K562 (cell line): ENCODE data around the gene CIB1. TPM values are rescaled to one million over a fixed set of nuclear protein-coding genes. Genes with fewer than 3 reads are reported as not detected.

Source experiments
- ELF1 ChIP-seq: fragments of 200-800 bp; sonication (Bioruptor generic); IDR thresholded peaks from 2 replicates; pipeline ENCODE4 v1.6.1; 2016; ENCODE audit warnings: missing genetic modification characterization, missing compliant biosample characterization
- HCFC1 ChIP-seq: IDR thresholded peaks from 2 replicates; pipeline ENCODE4 v1.6.1; 2012; ENCODE audit warnings: low read depth, low read length, improper control_type of control experiment
- NONO ChIP-seq, 2 experiments: fragments of 200-400 bp in 1 of 2; fragments of 450-650 bp in 1 of 2; formaldehyde crosslinking in 1 of 2; IDR thresholded peaks; 2 replicates each; pipeline ENCODE4 v1.6.1; 2017; ENCODE audit warnings: low read depth in 2 of 2, mild to moderate bottlenecking in 2 of 2, moderate library complexity in 2 of 2, low read length in 1 of 2
- POLR2AphosphoS2 ChIP-seq: IDR thresholded peaks from 2 replicates; pipeline ENCODE4 v1.6.1; 2012; ENCODE audit warnings: low read length, improper control_type of control experiment
- POLR2AphosphoS5 ChIP-seq: IDR thresholded peaks from 2 replicates; pipeline ENCODE4 v1.6.1; 2011; ENCODE audit warnings: mild to moderate bottlenecking, low read depth, low read length, moderate library complexity; ENCODE audit not compliant: control insufficient read depth, insufficient read depth
- POLR3A ChIP-seq: IDR thresholded peaks from 2 replicates; pipeline ENCODE4 v1.6.1; 2011; ENCODE audit warnings: borderline replicate concordance, mild to moderate bottlenecking, moderate library complexity; ENCODE audit not compliant: insufficient read length, insufficient read depth; ENCODE audit errors: extremely low read depth
- ZNF175 ChIP-seq: fragments of 200-800 bp; sonication (Bioruptor generic); IDR thresholded peaks from 2 replicates; pipeline ENCODE4 v1.6.1; 2016; ENCODE audit warnings: low read depth, mild to moderate bottlenecking, missing genetic modification characterization, missing compliant biosample characterization
- ZNF239 ChIP-seq: fragments of 250-450 bp; sonication (Bioruptor Pico); IDR thresholded peaks from 2 replicates; pipeline ENCODE4 v1.4.0; 2020; ENCODE audit warnings: mild to moderate bottlenecking
- polyA plus RNA-seq, 8 experiments: library from polyadenylated mRNA; depleted of rRNA in 4 of 8; stranded (reverse) in 5 of 8; unstranded in 3 of 8; fragments of >200 nt; fragmentation: Nextera tagmentation in 2 of 8; fragmentation: Illumina TruSeq in 1 of 8; extraction: Ambion mirVana in 2 of 8; extraction: Trizol in 1 of 8; gene quantifications; 2 replicates each; pipeline versions ENCODE4 v1.2.1 to v1.2.3, GENCODE V29; 2011 to 2014; ENCODE audit warnings: inconsistent platforms in 1 of 8, missing spikeins in 1 of 8
- total RNA-seq, 7 experiments: library from RNA; depleted of rRNA in 6 of 7; stranded (reverse); fragments of >200 nt in 6 of 7; fragmentation: Illumina TruSeq in 2 of 7; extraction: Trizol in 2 of 7; gene quantifications; 2 replicates each; pipeline versions ENCODE4 v1.2.1 to v1.2.3, GENCODE V29; 2011 to 2021; ENCODE audit warnings: low replicate concordance in 1 of 7
- TF ChIP-seq, protein P1 (sequence below): fragments of 250-450 bp; sonication (Bioruptor Pico); IDR thresholded peaks from 2 replicates; pipeline ENCODE4 v1.4.0; 2020; ENCODE audit warnings: mild to moderate bottlenecking
- TF ChIP-seq, protein P2 (sequence below): IDR thresholded peaks from 2 replicates; pipeline ENCODE4 v1.6.1; 2012; ENCODE audit warnings: low read depth, low read length, improper control_type of control experiment, borderline replicate concordance
- TF ChIP-seq, protein P3 (sequence below), 2 experiments: fragments of 450-650 bp; conservative IDR thresholded peaks; 2 replicates each; pipeline ENCODE4 v1.6.1; 2017; ENCODE audit warnings: mild to moderate bottlenecking in 2 of 2, moderate library complexity in 2 of 2
- TF ChIP-seq, protein P4 (sequence below): fragments of 200-400 bp; formaldehyde crosslinking; IDR thresholded peaks from 2 replicates; pipeline ENCODE4 v1.6.1; 2017; ENCODE audit warnings: mild to moderate bottlenecking, low read depth, low read length, moderate library complexity
- TF ChIP-seq, protein P5 (sequence below): fragments of 250-450 bp; sonication (Bioruptor Pico); IDR thresholded peaks from 2 replicates; pipeline ENCODE4 v1.8.0; 2022; ENCODE audit warnings: moderate library complexity, mild to moderate bottlenecking, inconsistent platforms
- TF ChIP-seq, protein P6 (sequence below): sonication (generic); formaldehyde crosslinking; IDR thresholded peaks from 2 replicates; pipeline ENCODE4 v1.8.1; 2023; ENCODE audit warnings: mild to moderate bottlenecking, missing genetic modification reagents, moderate library complexity

Gene CIB1
- total and polyA plus RNA-seq, 9 of the 15 experiments (the other 6 are each of a cell fraction or from before 2014, with no cell fraction given) = 14.9 to 136 (median 64.5) TPM

DNA sequence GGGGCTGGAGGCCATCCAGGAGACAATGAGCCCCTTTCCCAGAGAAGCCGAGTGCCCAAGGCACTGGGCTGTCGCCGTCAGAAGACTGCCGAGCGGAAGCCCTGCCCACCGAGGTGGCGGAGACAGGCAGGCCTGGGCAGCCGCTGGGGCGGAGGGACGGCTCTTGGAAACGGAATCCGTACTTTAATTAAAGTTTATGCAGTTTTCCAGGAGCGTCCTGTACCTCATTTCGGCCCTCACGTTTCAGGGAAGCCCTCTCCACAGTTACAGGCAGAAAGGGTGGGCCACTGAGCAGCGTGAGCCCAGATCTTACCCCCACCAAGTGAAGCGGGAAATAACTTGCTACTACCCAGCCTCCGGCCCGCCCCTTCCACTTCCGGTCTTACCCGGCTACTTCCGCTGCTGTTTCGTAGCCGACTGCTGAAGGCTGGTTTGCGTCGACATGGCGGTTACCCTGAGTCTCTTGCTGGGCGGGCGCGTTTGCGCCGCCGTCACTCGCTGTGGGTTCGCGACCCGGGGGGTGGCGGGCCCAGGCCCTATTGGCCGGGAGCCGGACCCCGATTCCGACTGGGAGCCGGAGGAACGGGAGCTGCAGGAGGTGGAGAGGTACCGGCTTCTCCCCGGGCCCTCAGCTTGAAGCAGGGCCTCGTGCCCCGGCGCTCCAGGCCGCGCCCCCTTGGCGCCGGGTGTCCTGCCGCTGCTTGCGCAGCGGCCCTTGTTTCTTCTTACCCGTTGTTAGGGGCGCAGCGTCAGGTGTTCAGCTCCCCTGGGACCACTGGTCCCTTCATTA, 31.7 kb upstream of the CIB1 start, which contains the start of gene NGRN (continued):
- TF ChIP-seq, protein P1, sequence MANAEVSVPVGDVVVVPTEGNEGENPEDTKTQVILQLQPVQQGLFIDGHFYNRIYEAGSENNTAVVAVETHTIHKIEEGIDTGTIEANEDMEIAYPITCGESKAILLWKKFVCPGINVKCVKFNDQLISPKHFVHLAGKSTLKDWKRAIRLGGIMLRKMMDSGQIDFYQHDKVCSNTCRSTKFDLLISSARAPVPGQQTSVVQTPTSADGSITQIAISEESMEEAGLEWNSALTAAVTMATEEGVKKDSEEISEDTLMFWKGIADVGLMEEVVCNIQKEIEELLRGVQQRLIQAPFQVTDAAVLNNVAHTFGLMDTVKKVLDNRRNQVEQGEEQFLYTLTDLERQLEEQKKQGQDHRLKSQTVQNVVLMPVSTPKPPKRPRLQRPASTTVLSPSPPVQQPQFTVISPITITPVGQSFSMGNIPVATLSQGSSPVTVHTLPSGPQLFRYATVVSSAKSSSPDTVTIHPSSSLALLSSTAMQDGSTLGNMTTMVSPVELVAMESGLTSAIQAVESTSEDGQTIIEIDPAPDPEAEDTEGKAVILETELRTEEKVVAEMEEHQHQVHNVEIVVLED (CRISPR knock-in tag) = no peak
- TF ChIP-seq ZNF239 (CRISPR knock-in tag) (no peak), POLR2AphosphoS2 (peak; percentile 84; the same call in 1 of the 2 replicates), POLR3A (no peak), ZNF175 (CRISPR knock-in tag) (peak; percentile 78), HCFC1 (no peak; the same call in none of the 2 replicates), NONO (IDR thresholded peaks at IDR 0.05; ENCODE audit: low read depth in 2 of 2, low read length in 1 of 2) (no peak; a peak in 1 of 4 replicates), ELF1 (tag) (peak; percentile 83), POLR2AphosphoS5 (peak; percentile 94)
- TF ChIP-seq, protein P2, sequence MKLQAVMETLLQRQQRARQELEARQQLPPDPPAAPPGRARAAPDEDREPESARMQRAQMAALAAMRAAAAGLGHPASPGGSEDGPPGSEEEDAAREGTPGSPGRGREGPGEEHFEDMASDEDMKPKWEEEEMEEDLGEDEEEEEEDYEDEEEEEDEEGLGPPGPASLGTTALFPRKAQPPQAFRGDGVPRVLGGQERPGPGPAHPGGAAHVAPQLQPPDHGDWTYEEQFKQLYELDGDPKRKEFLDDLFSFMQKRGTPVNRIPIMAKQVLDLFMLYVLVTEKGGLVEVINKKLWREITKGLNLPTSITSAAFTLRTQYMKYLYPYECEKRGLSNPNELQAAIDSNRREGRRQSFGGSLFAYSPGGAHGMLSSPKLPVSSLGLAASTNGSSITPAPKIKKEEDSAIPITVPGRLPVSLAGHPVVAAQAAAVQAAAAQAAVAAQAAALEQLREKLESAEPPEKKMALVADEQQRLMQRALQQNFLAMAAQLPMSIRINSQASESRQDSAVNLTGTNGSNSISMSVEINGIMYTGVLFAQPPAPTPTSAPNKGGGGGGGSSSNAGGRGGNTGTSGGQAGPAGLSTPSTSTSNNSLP = no peak
- TF ChIP-seq, protein P3, sequence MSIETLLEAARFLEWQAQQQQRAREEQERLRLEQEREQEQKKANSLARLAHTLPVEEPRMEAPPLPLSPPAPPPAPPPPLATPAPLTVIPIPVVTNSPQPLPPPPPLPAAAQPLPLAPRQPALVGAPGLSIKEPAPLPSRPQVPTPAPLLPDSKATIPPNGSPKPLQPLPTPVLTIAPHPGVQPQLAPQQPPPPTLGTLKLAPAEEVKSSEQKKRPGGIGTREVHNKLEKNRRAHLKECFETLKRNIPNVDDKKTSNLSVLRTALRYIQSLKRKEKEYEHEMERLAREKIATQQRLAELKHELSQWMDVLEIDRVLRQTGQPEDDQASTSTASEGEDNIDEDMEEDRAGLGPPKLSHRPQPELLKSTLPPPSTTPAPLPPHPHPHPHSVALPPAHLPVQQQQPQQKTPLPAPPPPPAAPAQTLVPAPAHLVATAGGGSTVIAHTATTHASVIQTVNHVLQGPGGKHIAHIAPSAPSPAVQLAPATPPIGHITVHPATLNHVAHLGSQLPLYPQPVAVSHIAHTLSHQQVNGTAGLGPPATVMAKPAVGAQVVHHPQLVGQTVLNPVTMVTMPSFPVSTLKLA (conservative IDR thresholded peaks at IDR 0.05) = peak; percentile 93 to 97
- TF ChIP-seq, protein P4, sequence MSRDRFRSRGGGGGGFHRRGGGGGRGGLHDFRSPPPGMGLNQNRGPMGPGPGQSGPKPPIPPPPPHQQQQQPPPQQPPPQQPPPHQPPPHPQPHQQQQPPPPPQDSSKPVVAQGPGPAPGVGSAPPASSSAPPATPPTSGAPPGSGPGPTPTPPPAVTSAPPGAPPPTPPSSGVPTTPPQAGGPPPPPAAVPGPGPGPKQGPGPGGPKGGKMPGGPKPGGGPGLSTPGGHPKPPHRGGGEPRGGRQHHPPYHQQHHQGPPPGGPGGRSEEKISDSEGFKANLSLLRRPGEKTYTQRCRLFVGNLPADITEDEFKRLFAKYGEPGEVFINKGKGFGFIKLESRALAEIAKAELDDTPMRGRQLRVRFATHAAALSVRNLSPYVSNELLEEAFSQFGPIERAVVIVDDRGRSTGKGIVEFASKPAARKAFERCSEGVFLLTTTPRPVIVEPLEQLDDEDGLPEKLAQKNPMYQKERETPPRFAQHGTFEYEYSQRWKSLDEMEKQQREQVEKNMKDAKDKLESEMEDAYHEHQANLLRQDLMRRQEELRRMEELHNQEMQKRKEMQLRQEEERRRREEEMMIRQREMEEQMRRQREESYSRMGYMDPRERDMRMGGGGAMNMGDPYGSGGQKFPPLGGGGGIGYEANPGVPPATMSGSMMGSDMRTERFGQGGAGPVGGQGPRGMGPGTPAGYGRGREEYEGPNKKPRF = no peak
- TF ChIP-seq, protein P5, sequence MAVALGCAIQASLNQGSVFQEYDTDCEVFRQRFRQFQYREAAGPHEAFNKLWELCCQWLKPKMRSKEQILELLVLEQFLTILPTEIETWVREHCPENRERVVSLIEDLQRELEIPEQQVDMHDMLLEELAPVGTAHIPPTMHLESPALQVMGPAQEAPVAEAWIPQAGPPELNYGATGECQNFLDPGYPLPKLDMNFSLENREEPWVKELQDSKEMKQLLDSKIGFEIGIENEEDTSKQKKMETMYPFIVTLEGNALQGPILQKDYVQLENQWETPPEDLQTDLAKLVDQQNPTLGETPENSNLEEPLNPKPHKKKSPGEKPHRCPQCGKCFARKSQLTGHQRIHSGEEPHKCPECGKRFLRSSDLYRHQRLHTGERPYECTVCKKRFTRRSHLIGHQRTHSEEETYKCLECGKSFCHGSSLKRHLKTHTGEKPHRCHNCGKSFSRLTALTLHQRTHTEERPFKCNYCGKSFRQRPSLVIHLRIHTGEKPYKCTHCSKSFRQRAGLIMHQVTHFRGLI (CRISPR knock-in tag) = no peak
- TF ChIP-seq, protein P6, sequence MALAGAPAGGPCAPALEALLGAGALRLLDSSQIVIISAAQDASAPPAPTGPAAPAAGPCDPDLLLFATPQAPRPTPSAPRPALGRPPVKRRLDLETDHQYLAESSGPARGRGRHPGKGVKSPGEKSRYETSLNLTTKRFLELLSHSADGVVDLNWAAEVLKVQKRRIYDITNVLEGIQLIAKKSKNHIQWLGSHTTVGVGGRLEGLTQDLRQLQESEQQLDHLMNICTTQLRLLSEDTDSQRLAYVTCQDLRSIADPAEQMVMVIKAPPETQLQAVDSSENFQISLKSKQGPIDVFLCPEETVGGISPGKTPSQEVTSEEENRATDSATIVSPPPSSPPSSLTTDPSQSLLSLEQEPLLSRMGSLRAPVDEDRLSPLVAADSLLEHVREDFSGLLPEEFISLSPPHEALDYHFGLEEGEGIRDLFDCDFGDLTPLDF = peak; percentile 38; the same call in 1 of the 2 replicates
